Trophoblast cell (in vitro differentiated cells and primary cell): ENCODE data around the gene GPR37L1.

Experiments used
- DNase-seq, 2 donors: peaks; one replicate each; pipeline ENCODE4 v3.0.0-alpha.2; 2016
- H2AFZ ChIP-seq: 2 replicates; pipeline ENCODE4 v1.6.1; 2013; ENCODE audit warnings: low read length, moderate library complexity, mild to moderate bottlenecking; ENCODE audit not compliant: insufficient read depth, poor library complexity
- H2AK5ac ChIP-seq: 2 replicates; pipeline ENCODE4 v1.6.1; 2013; ENCODE audit warnings: mild to moderate bottlenecking, low read length
- H2BK120ac ChIP-seq: 2 replicates; pipeline ENCODE4 v1.6.1; 2013; ENCODE audit warnings: low read length, mild to moderate bottlenecking, moderate library complexity; ENCODE audit not compliant: insufficient read depth, poor library complexity
- H2BK12ac ChIP-seq: 2 replicates; pipeline ENCODE4 v1.6.1; 2013; ENCODE audit warnings: mild to moderate bottlenecking, low read length, moderate library complexity
- H2BK5ac ChIP-seq: 2 replicates; pipeline ENCODE4 v1.6.1; 2013; ENCODE audit warnings: low read length, low read depth, moderate library complexity, mild to moderate bottlenecking; ENCODE audit not compliant: poor library complexity
- H3K14ac ChIP-seq: 2 replicates; pipeline ENCODE4 v1.6.1; 2013; ENCODE audit warnings: mild to moderate bottlenecking, low read length
- H3K18ac ChIP-seq: 2 replicates; pipeline ENCODE4 v1.6.1; 2013; ENCODE audit warnings: mild to moderate bottlenecking, low read length
- H3K23ac ChIP-seq: 2 replicates; pipeline ENCODE4 v1.6.1; 2013; ENCODE audit warnings: low read length
- H3K27ac ChIP-seq: 2 replicates; pipeline ENCODE4 v1.5.1; 2013; ENCODE audit warnings: low read depth, mild to moderate bottlenecking, inconsistent platforms, low read length, moderate library complexity
- H3K27me3 ChIP-seq: 2 replicates; pipeline ENCODE4 v1.6.1; 2013; ENCODE audit warnings: inconsistent platforms, mild to moderate bottlenecking, low read length, moderate library complexity; ENCODE audit not compliant: insufficient read depth
- H3K36me3 ChIP-seq, 2 experiments: 1 replicate in 1 of 2; 2 replicates in 1 of 2; pipeline ENCODE4 v1.6.1; 2013; ENCODE audit warnings: low read length in 2 of 2, mild to moderate bottlenecking in 2 of 2, moderate library complexity in 1 of 2; ENCODE audit not compliant: insufficient read depth in 2 of 2, control insufficient read depth in 1 of 2
- H3K4ac ChIP-seq: 2 replicates; pipeline ENCODE4 v1.6.1; 2013; ENCODE audit warnings: low read depth, mild to moderate bottlenecking, low read length, moderate library complexity
- H3K4me1 ChIP-seq, 2 experiments: 1 replicate in 1 of 2; 2 replicates in 1 of 2; pipeline ENCODE4 v1.6.1; 2013; ENCODE audit warnings: low read length in 2 of 2, mild to moderate bottlenecking in 2 of 2, moderate library complexity in 1 of 2; ENCODE audit not compliant: insufficient read depth in 2 of 2, control insufficient read depth in 1 of 2
- H3K4me2 ChIP-seq: 2 replicates; pipeline ENCODE4 v1.6.1; 2013; ENCODE audit warnings: inconsistent platforms, mild to moderate bottlenecking, low read length, moderate library complexity
- H3K4me3 ChIP-seq: 2 replicates; pipeline ENCODE4 v1.5.1; 2013; ENCODE audit warnings: mild to moderate bottlenecking, low read depth, low read length, inconsistent platforms
- H3K79me1 ChIP-seq: one replicate; pipeline ENCODE4 v1.6.1; 2013; ENCODE audit warnings: low read length
- H3K79me2 ChIP-seq: 2 replicates; pipeline ENCODE4 v1.6.1; 2013; ENCODE audit warnings: low read length, mild to moderate bottlenecking; ENCODE audit not compliant: control insufficient read depth, insufficient read depth, poor library complexity
- H3K9ac ChIP-seq: 2 replicates; pipeline ENCODE4 v1.6.1; 2013; ENCODE audit warnings: mild to moderate bottlenecking, low read length
- H3K9me3 ChIP-seq: 2 replicates; pipeline ENCODE4 v1.6.1; 2013; ENCODE audit warnings: low read depth, mild to moderate bottlenecking, control low read depth, inconsistent platforms, low read length; ENCODE audit not compliant: insufficient read depth
- H4K12ac ChIP-seq: 2 replicates; pipeline ENCODE4 v1.6.1; 2013; ENCODE audit warnings: low read depth, mild to moderate bottlenecking, low read length, moderate library complexity
- H4K8ac ChIP-seq: 2 replicates; pipeline ENCODE4 v1.6.1; 2013; ENCODE audit warnings: low read depth, mild to moderate bottlenecking, low read length, moderate library complexity
- H4K91ac ChIP-seq: one replicate; pipeline ENCODE4 v1.6.1; 2013; ENCODE audit warnings: low read depth, mild to moderate bottlenecking, low read length, moderate library complexity
- WGBS: extraction: QIAGEN DNeasy Blood & Tissue Kit; methylation state at CpG from one replicate; pipeline ENCODE4 v1.1.7; 2013; ENCODE audit warnings: missing lambda C conversion rate; ENCODE audit not compliant: insufficient read length, insufficient coverage; ENCODE audit errors: extremely low coverage; 5-methylcytosine and 5-hydroxymethylcytosine counted together

GPR37L1 gene

GRCh38 chr1:202133001-202133400, 10.3 kb downstream of the GPR37L1 start:
- Histone ChIP-seq H3K27ac (no peak overlapping the region), H3K4me3 (no peak overlapping the region), H4K12ac (no peak overlapping the region), H2BK5ac (no peak overlapping the region), H3K18ac (peak overlapping the region; percentile 6), H2AFZ (peak overlapping the region; percentile 6), H3K9me3 (peaks cover under 1% of the 10 kb centered on the region), H3K27me3 (no peaks in the 10 kb centered on the region), H2BK12ac (no peak overlapping the region), H3K79me1 (no peaks in the 10 kb centered on the region), H3K4me1 (peaks cover 13 to 15% of the 10 kb centered on the region in 2 experiments), H2BK120ac (peak overlapping the region; percentile 5), H3K23ac (no peak overlapping the region), H2AK5ac (no peak overlapping the region), H4K8ac (no peak overlapping the region), H3K14ac (peak overlapping the region; percentile 18), H3K4ac (no peak overlapping the region), H4K91ac (peak overlapping the region; percentile 17), H3K9ac (no peak overlapping the region), H3K36me3 (peaks cover 20 to 29% of the 10 kb centered on the region in 2 experiments), H3K4me2 (no peak overlapping the region), H3K79me2 (no peaks in the 10 kb centered on the region)
- no CpG with 5 or more reads among the region's 14 CpGs for WGBS
- DNase-seq = no peak

- H3K4me2 ChIP-seq = no peak overlapping the region
- DNase-seq = no peak
- H3K4ac ChIP-seq = no peak overlapping the region
- H2AFZ ChIP-seq = no peak overlapping the region
- H3K79me1 ChIP-seq = no peaks in the 10 kb centered on the region
- peaks cover 13 to 15% of the 10 kb centered on the region in 2 experiments for H3K4me1 ChIP-seq
- WGBS = no CpG with 5 or more reads among the region's 8 CpGs
- H3K9ac ChIP-seq = no peak overlapping the region
- no peak overlapping the region for H4K8ac ChIP-seq
- H3K18ac ChIP-seq = no peak overlapping the region
- H2BK12ac ChIP-seq = no peak overlapping the region
- peaks cover 22 to 34% of the 10 kb centered on the region in 2 experiments for H3K36me3 ChIP-seq
- no peak overlapping the region for H3K4me3 ChIP-seq
- no peak overlapping the region for H4K12ac ChIP-seq
- no peak overlapping the region for H3K27ac ChIP-seq
- no peak overlapping the region for H2AK5ac ChIP-seq
- no peak overlapping the region for H3K14ac ChIP-seq
- H4K91ac ChIP-seq = no peak overlapping the region
- no peak overlapping the region for H2BK5ac ChIP-seq
- no peaks in the 10 kb centered on the region for H3K79me2 ChIP-seq
- no peak overlapping the region for H3K23ac ChIP-seq
- H2BK120ac ChIP-seq = no peak overlapping the region
- no peaks in the 10 kb centered on the region for H3K9me3 ChIP-seq
- H3K27me3 ChIP-seq = no peaks in the 10 kb centered on the region
Measured at GRCh38 chr1:202133496-202133895, 10.8 kb downstream of the GPR37L1 start.

DNA sequence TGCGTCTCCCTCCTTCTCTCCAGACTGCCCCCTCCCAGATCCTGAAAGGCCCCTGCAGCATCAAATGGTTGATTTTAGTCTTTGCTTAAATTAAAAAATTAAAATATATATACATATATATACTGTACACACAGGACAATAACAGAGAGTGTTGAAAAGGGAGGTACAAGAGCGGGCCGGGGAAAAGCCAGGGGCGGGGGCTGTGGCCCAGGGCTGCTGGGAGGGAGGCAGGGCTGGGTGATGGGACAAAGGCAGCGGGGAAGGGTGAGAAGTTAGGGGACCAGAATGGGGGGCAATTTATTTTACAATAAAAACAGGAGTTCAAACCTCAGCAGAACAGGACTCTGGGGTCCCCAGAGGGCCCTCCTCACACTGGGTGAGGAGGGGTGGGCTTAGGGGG, 11.3 kb downstream of the GPR37L1 start:
- Histone ChIP-seq H3K79me2 (no peaks in the 10 kb centered on the region), H3K9me3 (no peaks in the 10 kb centered on the region), H2BK120ac (no peak overlapping the region), H3K23ac (no peak overlapping the region), H2AFZ (no peak overlapping the region), H3K4me3 (no peak overlapping the region), H3K27ac (no peak overlapping the region), H3K18ac (no peak overlapping the region), H3K27me3 (no peaks in the 10 kb centered on the region), H4K91ac (no peak overlapping the region), H2BK5ac (no peak overlapping the region), H3K79me1 (no peaks in the 10 kb centered on the region), H3K4me2 (no peak overlapping the region), H2AK5ac (no peak overlapping the region), H3K14ac (no peak overlapping the region), H3K4ac (no peak overlapping the region), H3K4me1 (peaks cover 13 to 15% of the 10 kb centered on the region in 2 experiments), H3K9ac (no peak overlapping the region), H4K8ac (no peak overlapping the region), H4K12ac (no peak overlapping the region), H3K36me3 (peaks cover 22 to 34% of the 10 kb centered on the region in 2 experiments), H2BK12ac (no peak overlapping the region)
- no CpG with 5 or more reads among the region's 5 CpGs for WGBS
- DNase-seq = no peak

DNA sequence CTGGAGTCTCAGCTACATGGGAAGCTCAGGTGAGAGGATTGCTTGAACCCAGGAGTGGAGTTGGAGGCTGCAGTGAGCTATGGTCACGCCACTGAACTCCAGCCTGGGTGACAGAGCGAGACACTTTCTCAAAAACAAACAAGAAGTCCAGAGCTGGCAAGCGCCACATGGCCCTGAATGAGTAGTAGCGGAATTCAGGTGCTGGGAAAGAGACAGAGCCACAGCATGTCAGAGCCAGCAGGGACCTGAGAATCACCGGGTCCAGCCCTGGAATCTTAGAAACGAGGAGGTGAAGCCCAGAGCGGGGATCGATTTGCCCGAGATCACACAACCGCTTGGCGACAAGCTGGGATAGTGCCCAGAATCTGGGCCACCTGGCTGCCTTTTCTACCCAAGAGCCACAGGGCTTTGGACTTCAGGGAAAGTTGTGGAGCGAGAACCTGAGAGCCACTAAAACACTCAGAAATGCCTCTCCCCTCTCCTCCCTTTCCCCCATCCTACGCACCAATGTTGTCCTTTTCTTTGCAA, 12.0 kb downstream of the GPR37L1 start:
- Histone ChIP-seq H2AK5ac (no peak overlapping the region), H3K79me2 (no peaks in the 10 kb centered on the region), H2BK12ac (no peak overlapping the region), H4K12ac (no peak overlapping the region), H3K9me3 (no peaks in the 10 kb centered on the region), H3K23ac (no peak overlapping the region), H3K9ac (no peak overlapping the region), H2BK120ac (no peak overlapping the region), H4K91ac (no peak overlapping the region), H3K27ac (no peak overlapping the region), H3K14ac (no peak overlapping the region), H3K4me2 (no peak overlapping the region), H3K79me1 (no peaks in the 10 kb centered on the region), H3K36me3 (peaks cover 22 to 34% of the 10 kb centered on the region in 2 experiments), H2AFZ (no peak overlapping the region), H4K8ac (no peak overlapping the region), H3K27me3 (no peaks in the 10 kb centered on the region), H3K4me1 (peaks cover 13 to 15% of the 10 kb centered on the region in 2 experiments), H3K4me3 (no peak overlapping the region), H3K18ac (no peak overlapping the region), H3K4ac (no peak overlapping the region), H2BK5ac (no peak overlapping the region)
- no CpG with 5 or more reads among the region's 13 CpGs for WGBS
- no peak for DNase-seq
